Calu3 (cell line): ENCODE measurements around the gene ADSS1. TPM values are rescaled to one million over a fixed set of nuclear protein-coding genes. Genes with fewer than 3 reads are reported as not detected.

Source experiments
- BruUV-seq: library from RNA; stranded (reverse); fragments of 400-500 nt; replicated peaks from 2 replicates; lab custom pipeline; 2021; lab: Mats Ljungman, UMichigan
- CTCF ChIA-PET: fragments of 300-600 bp; sonication (Branson Sonifier 250); formaldehyde crosslinking; loops from one replicate; lab custom pipeline; 2022; ENCODE audit warnings: antibody characterized with exemption; lab: Charles Lee
- DNase-seq: peaks from one replicate; pipeline ENCODE4 v3.0.0; 2022
- H3K27ac Mint-ChIP-seq: one replicate; pipeline ENCODE4 v1.8.0; 2022; ENCODE audit warnings: mixed read lengths; ENCODE audit not compliant: unreplicated experiment
- H3K27me3 Mint-ChIP-seq: one replicate; pipeline ENCODE4 v1.8.0; 2022; ENCODE audit warnings: mixed read lengths; ENCODE audit not compliant: unreplicated experiment
- H3K36me3 Mint-ChIP-seq: one replicate; pipeline ENCODE4 v1.8.0; 2022; ENCODE audit warnings: mild to moderate bottlenecking, moderate library complexity, mixed read lengths; ENCODE audit not compliant: insufficient read depth, unreplicated experiment
- H3K4me1 Mint-ChIP-seq: one replicate; pipeline ENCODE4 v1.8.0; 2022; ENCODE audit warnings: mild to moderate bottlenecking, low read depth, mixed read lengths; ENCODE audit not compliant: unreplicated experiment
- H3K4me3 Mint-ChIP-seq: one replicate; pipeline ENCODE4 v1.8.0; 2022; ENCODE audit warnings: mild to moderate bottlenecking, low read depth, moderate library complexity, mixed read lengths; ENCODE audit not compliant: unreplicated experiment
- H3K9me3 Mint-ChIP-seq: one replicate; pipeline ENCODE4 v1.8.0; 2022; ENCODE audit warnings: low read depth, mixed read lengths; ENCODE audit not compliant: unreplicated experiment
- CTCF ChIP-seq: fragments of 200-600 bp; IDR thresholded peaks from one replicate; pipeline ENCODE4 v1.8.0; 2022; ENCODE audit warnings: antibody characterized with exemption; ENCODE audit not compliant: unreplicated experiment
- intact Hi-C: fragments of 100-400 bp; cut with micrococcal nuclease; formaldehyde crosslinking; loops from one replicate; pipeline ENCODE4 v1.10.0; 2022; ENCODE audit not compliant: unreplicated experiment
- total RNA-seq: library from RNA; stranded (reverse); gene quantifications from 2 replicates; pipeline ENCODE4 v1.2.3, GENCODE V29; 2022

Gene ADSS1
- total RNA-seq, 1 experiment from 2014 or later: 8.6 TPM

DNA sequence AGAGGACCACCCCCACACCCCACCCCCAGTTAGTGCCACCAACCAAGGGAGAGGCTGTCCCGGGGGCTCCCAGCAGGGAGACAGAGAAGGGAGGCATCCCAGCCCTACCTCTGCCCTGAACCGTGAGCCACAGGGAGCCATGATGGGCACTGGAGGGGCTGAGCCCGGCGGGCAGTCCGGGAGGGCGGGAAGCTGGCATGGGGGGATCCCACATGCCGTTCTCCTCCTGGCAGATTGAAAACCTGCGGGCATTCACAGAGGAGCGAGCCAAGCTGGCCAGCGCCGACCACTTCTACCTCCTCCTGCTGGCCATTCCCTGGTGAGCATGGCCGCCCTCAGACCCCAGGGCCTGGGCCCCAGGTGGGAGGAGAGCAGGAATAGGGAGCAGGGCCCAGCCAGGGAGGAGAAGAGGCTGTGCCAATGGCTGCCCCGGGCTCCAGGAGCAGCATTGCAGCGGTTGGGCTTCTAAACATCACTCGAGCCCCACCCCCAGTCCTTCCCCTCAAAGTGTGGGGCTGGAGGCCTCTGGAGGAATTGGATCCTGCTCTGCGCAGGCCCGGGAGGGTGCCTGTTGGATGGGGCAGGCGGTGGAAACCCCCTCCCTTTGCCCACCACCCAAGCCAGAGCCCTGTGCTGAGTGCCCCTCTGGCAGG is 14.5 kb upstream of the ADSS1 start:
- H3K36me3 Mint-ChIP-seq: peaks cover 73% of the 10 kb centered on the region
- BruUV-seq: no TSS peak
- intact Hi-C loops: loop anchor here (5.0 kb wide), 1 partner anchor 42 kb away; no protein-coding TSS in a partner anchor
- no peaks in the 10 kb centered on the region for H3K9me3 Mint-ChIP-seq
- no peaks in the 10 kb centered on the region for H3K27me3 Mint-ChIP-seq
- no peak for DNase-seq
- H3K27ac Mint-ChIP-seq: no peak overlapping the region
- H3K4me1 Mint-ChIP-seq: no peaks in the 10 kb centered on the region
- H3K4me3 Mint-ChIP-seq: no peak overlapping the region
- CTCF ChIA-PET: interaction anchor here (1.1 to 1.3 kb wide), 2 partner anchors 12 to 44 kb away, joined by 3 to 11 read pairs; no protein-coding TSS in a partner anchor
- no peak for TF ChIP-seq CTCF

DNA sequence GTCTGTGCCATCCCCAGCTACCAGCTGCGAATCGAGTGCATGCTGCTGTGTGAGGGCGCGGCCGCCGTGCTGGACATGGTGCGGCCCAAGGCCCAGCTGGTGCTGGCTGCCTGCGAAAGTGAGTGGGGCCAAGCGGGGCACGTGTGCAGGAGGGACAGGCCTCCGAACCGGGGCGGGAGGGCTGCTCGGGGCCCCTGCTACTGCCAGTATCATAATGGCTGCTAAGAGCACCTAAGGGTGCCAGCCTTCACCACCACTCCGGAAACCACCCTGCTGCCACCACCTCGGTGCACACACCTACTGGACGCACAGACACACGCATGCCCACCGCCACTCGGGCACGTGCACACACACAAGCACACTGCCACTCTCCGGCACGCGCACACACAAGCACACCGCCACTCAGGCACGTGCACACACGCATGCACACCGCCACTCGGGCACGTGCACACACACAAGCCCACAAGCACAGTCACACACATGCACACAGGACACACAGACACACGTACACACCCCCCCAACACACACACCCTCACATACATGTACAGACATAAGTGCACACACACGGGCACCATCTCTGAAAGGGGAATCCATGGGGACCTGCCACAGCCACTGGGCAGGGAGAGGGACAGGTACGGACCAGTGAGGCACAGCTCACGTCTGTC is 13.8 kb upstream of the ADSS1 start:
- Mint-ChIP-seq H3K36me3 (peaks cover 73% of the 10 kb centered on the region), H3K4me3 (no peak overlapping the region), H3K9me3 (no peaks in the 10 kb centered on the region), H3K27me3 (no peaks in the 10 kb centered on the region), H3K4me1 (no peaks in the 10 kb centered on the region), H3K27ac (no peak overlapping the region)
- intact Hi-C loops: no loop called here
- no peak for TF ChIP-seq CTCF
- no peak for DNase-seq
- CTCF ChIA-PET: no interaction called here
- no TSS peak for BruUV-seq

- no peaks in the 10 kb centered on the region for H3K9me3 Mint-ChIP-seq
- no TSS peak for BruUV-seq
- H3K27ac Mint-ChIP-seq: no peak overlapping the region
- peaks cover 70% of the 10 kb centered on the region for H3K36me3 Mint-ChIP-seq
- TF ChIP-seq CTCF: no peak
- DNase-seq: no peak
- no peak overlapping the region for H3K4me3 Mint-ChIP-seq
- no peaks in the 10 kb centered on the region for H3K27me3 Mint-ChIP-seq
- intact Hi-C loops: no loop called here
- CTCF ChIA-PET: no interaction called here
- no peaks in the 10 kb centered on the region for H3K4me1 Mint-ChIP-seq
These were observed 10.9 kb upstream of the ADSS1 start for GRCh38 chr14:104712881-104713734.

DNA sequence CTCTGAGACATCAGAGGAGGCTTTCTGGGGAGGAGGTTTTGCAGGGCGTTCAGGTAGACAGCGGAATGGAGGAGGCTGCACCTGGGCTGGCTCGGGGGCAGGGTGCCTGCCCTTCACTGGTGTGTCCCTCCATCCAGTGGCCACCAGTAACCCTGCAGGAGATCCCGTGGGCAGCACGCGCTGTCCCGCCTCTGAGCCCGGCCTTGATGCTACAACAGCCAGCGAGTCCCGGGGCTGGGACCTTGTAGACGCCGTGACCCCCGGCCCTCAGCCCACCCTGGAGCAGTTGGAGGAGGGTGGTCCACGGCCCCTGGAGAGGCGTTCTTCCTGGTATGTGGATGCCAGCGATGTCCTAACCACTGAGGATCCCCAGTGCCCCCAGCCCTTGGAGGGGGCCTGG is 10.0 kb upstream of the ADSS1 start:
- CTCF ChIA-PET: no interaction called here
- peaks cover 64% of the 10 kb centered on the region for H3K36me3 Mint-ChIP-seq
- peak overlapping the region; percentile 42 for H3K27ac Mint-ChIP-seq
- intact Hi-C loops: no loop called here
- H3K9me3 Mint-ChIP-seq: no peaks in the 10 kb centered on the region
- H3K4me1 Mint-ChIP-seq: no peaks in the 10 kb centered on the region
- BruUV-seq: no TSS peak
- H3K27me3 Mint-ChIP-seq: no peaks in the 10 kb centered on the region
- DNase-seq: no peak
- TF ChIP-seq CTCF: no peak
- no peak overlapping the region for H3K4me3 Mint-ChIP-seq
